IPS DF 19.7 (cell line): ENCODE measurements around the gene FMN1.
"Not testable (repeated sequence)": the region's sequence is repeated elsewhere in the genome, so short reads cannot be mapped to it uniquely, and the experiment has no call there.

Experiments
- DNase-seq: peaks from one replicate; pipeline ENCODE4 v3.0.0-alpha.2; 2013; ENCODE audit warnings: low read depth, low spot score

The FMN1 gene

GRCh38 chr15:32972686-32973085 lies 221.8 kb downstream of the FMN1 start:
- DNase-seq = no peak

- no peak for DNase-seq
These were observed 223.7 kb downstream of the FMN1 start for GRCh38 chr15:32970847-32971246.

GRCh38 chr15:32967521-32967920 lies 227.0 kb downstream of the FMN1 start:
- DNase-seq = no peak

GRCh38 chr15:32966512-32966911 lies 228.0 kb downstream of the FMN1 start:
- DNase-seq = no peak

GRCh38 chr15:32965897-32966296 lies 228.6 kb downstream of the FMN1 start:
- no peak for DNase-seq

- no peak for DNase-seq
These were observed 235.4 kb downstream of the FMN1 start for GRCh38 chr15:32959077-32959476.

GRCh38 chr15:32957219-32957618 lies 237.3 kb downstream of the FMN1 start:
- DNase-seq = no peak

DNA sequence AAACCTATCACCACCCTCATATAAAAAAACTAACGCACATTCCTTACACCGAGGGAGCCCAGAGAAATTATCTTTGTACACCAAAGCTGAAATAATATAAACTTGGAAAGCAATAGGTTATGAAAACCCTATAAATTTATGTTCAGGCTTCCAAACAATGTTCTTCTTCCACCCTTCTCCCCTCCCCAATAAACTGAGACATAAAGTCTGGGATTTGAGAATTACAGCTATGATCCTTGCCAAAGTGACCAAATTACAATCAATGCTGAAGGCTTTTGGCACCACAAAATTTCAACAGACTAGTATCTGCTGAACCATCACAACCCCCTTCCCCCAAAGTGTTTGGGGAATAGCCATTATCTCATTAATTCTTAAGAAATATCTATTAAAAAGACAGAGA lies 237.8 kb downstream of the FMN1 start:
- no peak for DNase-seq

GRCh38 chr15:32956006-32956405 lies 238.5 kb downstream of the FMN1 start:
- DNase-seq = no peak

GRCh38 chr15:32953533-32953910 lies 241.0 kb downstream of the FMN1 start:
- no peak for DNase-seq

GRCh38 chr15:32952901-32953532 lies 241.5 kb downstream of the FMN1 start:
- no peak for DNase-seq

DNA sequence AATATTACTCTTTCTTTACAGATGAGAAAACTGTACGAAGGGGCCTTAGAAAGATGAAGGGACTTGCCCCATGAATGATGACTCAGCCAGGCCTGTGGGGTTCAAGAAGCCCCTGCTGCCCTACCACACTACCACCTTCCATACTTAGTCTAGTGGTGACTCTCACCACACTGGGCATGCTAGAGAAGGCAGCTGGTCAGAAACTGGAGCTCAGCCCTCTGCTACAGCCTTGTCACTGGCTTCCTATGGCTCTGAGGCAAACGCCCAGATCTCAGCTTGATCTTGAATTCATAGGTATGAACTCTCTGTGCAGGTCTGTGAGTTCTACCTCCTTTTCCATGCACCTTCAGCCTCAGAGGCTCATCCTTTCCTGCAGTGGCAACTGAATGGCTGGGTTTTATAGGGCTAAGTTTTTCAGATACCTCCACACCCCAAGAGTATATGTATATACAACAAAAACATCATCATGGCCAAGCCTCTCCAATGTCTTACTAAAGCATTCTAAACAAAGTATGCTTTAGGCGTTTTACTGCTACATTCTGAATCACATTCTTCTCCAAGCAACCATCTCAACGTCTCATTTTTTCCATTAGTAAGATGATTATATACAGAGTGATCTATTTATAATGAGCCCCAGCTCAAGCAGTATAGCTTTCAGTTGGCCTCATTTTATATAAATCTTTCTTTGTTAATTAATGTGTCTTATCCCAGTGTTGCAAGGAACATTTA lies 242.6 kb downstream of the FMN1 start:
- DNase-seq = no peak

- DNase-seq = not testable (repeated sequence)
These were observed 244.5 kb downstream of the FMN1 start for GRCh38 chr15:32950051-32950450.

GRCh38 chr15:32946210-32946609 lies 248.3 kb downstream of the FMN1 start:
- no peak for DNase-seq

DNA sequence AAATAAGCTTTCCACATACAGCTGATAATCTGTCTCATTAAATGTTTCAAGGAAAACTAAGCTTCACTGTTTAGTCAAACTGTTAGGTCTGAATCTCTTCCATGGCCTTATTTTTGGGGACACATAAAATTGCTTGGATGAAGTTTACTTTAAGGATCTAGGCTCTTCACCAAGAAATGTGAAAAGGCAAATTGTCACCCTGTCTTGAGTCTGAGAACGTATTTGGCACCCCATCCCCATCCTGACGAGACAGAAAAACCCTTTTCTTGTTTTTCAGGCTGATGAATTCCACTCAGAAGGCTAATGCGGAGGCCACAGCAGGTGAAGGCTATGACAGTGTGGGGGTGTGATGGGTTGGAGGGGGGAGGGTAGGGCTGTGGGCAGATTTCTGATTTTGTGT lies 250.1 kb downstream of the FMN1 start:
- DNase-seq = no peak

DNA sequence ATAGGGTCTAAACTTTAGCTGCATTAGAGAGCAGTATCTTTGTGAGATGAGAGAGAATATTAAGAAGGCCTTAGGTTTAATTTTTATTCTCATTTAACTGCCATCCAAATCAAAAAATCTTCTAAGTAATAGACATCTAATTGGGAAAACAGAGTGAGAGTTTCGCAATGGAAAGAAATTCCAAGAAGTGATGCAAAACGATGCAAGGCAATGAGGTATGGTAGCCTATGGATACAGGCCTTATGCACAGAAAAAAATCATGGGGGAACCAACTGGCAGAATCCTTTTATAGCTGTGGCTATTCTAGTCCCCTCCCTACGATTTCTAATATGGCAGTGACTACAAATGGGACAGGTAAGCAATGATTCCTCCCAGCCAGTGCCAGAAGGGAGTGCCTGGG lies 250.8 kb downstream of the FMN1 start:
- DNase-seq = no peak

- no peak for DNase-seq
These were observed 252.1 kb downstream of the FMN1 start for GRCh38 chr15:32942401-32942841.

DNA sequence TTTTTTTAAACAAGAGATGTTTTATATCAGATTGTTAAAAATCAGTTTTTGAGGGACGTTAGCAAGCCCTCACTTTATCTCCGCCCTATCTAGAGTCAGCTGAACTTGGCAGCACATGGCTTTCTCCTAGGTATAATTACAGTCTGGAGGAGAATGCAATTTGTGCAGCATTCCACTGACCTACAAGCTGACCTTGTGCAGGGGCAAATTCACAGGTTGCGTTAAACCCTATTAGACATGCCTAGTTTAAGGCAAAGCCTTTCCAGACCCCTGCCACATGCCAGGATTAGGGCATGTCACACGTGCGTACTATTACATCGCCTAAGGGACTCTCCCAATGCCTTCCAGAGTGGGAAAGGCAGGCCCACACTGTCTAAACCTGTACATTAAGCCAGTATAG lies 252.7 kb downstream of the FMN1 start:
- DNase-seq = no peak

- no peak for DNase-seq
These were observed 257.5 kb downstream of the FMN1 start for GRCh38 chr15:32936976-32937375.

- no peak for DNase-seq
These were observed 258.1 kb downstream of the FMN1 start for GRCh38 chr15:32936283-32936918.

- no peak for DNase-seq
These were observed 259.4 kb downstream of the FMN1 start for GRCh38 chr15:32935139-32935538.

- DNase-seq = no peak
These were observed 261.3 kb downstream of the FMN1 start for GRCh38 chr15:32933236-32933635.

DNA sequence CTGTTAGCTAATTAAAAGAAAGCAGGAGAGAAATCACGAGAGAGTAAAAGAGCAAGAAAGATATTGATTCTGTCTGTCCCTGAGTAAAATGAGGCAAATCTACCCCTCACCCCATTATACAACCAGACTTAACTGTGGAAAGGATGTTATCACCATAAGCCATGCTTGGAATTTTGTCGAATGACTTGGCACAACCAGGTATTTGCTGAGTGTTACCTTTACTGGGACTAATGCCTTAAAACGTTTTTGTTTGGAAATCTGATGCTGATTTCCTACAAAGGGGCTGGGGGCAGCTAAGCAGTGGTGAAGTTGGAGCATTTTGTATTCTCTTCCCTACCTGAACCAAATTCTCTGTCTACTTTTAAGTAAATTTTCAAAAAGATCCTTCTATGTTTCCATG lies 265.6 kb downstream of the FMN1 start:
- DNase-seq = no peak
